ENCODE results near the gene ZBTB47. TPM values are rescaled to one million over a fixed set of nuclear protein-coding genes. Genes with fewer than 3 reads are reported as not detected.

The ZBTB47 gene
- total RNA-seq, 1 donor, result 41.3 TPM

DNA sequence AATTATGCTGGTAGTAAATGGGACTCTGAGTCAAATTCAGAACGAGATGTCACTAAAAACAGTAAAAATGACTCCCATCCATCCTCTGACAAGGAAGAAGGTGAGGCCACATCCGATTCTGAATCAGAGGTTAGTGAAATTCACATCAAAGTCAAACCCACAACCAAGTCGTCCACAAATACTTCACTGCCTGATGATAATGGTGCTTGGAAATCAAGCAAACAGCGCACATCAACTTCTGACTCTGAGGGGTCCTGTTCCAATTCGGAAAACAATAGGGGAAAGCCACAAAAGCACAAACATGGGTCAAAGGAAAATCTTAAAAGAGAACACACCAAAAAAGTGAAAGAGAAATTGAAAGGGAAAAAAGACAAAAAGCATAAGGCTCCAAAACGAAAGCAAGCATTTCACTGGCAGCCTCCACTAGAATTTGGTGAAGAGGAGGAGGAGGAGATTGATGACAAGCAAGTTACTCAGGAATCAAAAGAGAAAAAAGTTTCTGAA, 15.1 kb upstream of the ZBTB47 start:
- TF ChIP-seq, protein P1, sequence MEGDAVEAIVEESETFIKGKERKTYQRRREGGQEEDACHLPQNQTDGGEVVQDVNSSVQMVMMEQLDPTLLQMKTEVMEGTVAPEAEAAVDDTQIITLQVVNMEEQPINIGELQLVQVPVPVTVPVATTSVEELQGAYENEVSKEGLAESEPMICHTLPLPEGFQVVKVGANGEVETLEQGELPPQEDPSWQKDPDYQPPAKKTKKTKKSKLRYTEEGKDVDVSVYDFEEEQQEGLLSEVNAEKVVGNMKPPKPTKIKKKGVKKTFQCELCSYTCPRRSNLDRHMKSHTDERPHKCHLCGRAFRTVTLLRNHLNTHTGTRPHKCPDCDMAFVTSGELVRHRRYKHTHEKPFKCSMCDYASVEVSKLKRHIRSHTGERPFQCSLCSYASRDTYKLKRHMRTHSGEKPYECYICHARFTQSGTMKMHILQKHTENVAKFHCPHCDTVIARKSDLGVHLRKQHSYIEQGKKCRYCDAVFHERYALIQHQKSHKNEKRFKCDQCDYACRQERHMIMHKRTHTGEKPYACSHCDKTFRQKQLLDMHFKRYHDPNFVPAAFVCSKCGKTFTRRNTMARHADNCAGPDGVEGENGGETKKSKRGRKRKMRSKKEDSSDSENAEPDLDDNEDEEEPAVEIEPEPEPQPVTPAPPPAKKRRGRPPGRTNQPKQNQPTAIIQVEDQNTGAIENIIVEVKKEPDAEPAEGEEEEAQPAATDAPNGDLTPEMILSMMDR (IDR thresholded peaks at IDR 0.05; ENCODE audit: extremely low read depth, low read depth, low read length), result no peak
- Histone ChIP-seq H3K4me1 (ENCODE audit: insufficient read depth, low read length) (no peaks in the 10 kb centered on the region), H3K79me2 (ENCODE audit: insufficient read depth, low read length) (peaks cover 40% of the 10 kb centered on the region), H3K36me3 (ENCODE audit: insufficient read depth, low read length) (peaks cover 95% of the 10 kb centered on the region), H3K27me3 (ENCODE audit: insufficient read depth, low read length) (no peaks in the 10 kb centered on the region), H4K20me1 (ENCODE audit: insufficient read depth, low read length) (peaks cover 16% of the 10 kb centered on the region), H3K9me3 (ENCODE audit: low read depth, low read length) (no peaks in the 10 kb centered on the region), H3K27ac (ENCODE audit: low read depth, low read length) (peak overlapping the region; percentile 9), H3K4me2 (ENCODE audit: insufficient read depth, low read length) (peak overlapping the region; percentile 54), H3K4me3 (ENCODE audit: insufficient read depth, low read length) (no peak overlapping the region), H2AFZ (ENCODE audit: low read length) (no peak overlapping the region)
- DNase-seq (ENCODE audit: insufficient read length, low spot score, missing footprints), result peak; percentile 17

GRCh38 chr3:42639192-42639591, 14.3 kb upstream of the ZBTB47 start:
- peaks cover 19% of the 10 kb centered on the region for H4K20me1 ChIP-seq (ENCODE audit: insufficient read depth, low read length)

GRCh38 chr3:42640129-42640528, 13.4 kb upstream of the ZBTB47 start:
- Histone ChIP-seq H3K4me1 (ENCODE audit: insufficient read depth, low read length) (no peaks in the 10 kb centered on the region), H3K4me2 (ENCODE audit: insufficient read depth, low read length) (no peak overlapping the region), H3K79me2 (ENCODE audit: insufficient read depth, low read length) (peaks cover 53% of the 10 kb centered on the region), H3K36me3 (ENCODE audit: insufficient read depth, low read length) (peaks cover 95% of the 10 kb centered on the region), H2AFZ (ENCODE audit: low read length) (no peak overlapping the region), H3K27ac (ENCODE audit: low read depth, low read length) (no peak overlapping the region), H4K20me1 (ENCODE audit: insufficient read depth, low read length) (peaks cover 19% of the 10 kb centered on the region), H3K9me3 (ENCODE audit: low read depth, low read length) (no peaks in the 10 kb centered on the region), H3K27me3 (ENCODE audit: insufficient read depth, low read length) (no peaks in the 10 kb centered on the region), H3K4me3 (ENCODE audit: insufficient read depth, low read length) (no peak overlapping the region)
- DNase-seq (ENCODE audit: insufficient read length, low spot score, missing footprints), result no peak
- TF ChIP-seq, protein P1 (IDR thresholded peaks at IDR 0.05; ENCODE audit: extremely low read depth, low read depth, low read length), result no peak

More at GRCh38 chr3:42639192-42639591, 14.3 kb upstream of the ZBTB47 start:
- TF ChIP-seq, protein P1 (IDR thresholded peaks at IDR 0.05; ENCODE audit: extremely low read depth, low read depth, low read length), result no peak
- Histone ChIP-seq H3K79me2 (ENCODE audit: insufficient read depth, low read length) (peaks cover 45% of the 10 kb centered on the region), H3K27ac (ENCODE audit: low read depth, low read length) (peak overlapping the region; percentile 9), H3K4me1 (ENCODE audit: insufficient read depth, low read length) (no peaks in the 10 kb centered on the region), H2AFZ (ENCODE audit: low read length) (no peak overlapping the region), H3K4me3 (ENCODE audit: insufficient read depth, low read length) (no peak overlapping the region), H3K36me3 (ENCODE audit: insufficient read depth, low read length) (peaks cover 95% of the 10 kb centered on the region), H3K4me2 (ENCODE audit: insufficient read depth, low read length) (no peak overlapping the region), H3K27me3 (ENCODE audit: insufficient read depth, low read length) (no peaks in the 10 kb centered on the region), H3K9me3 (ENCODE audit: low read depth, low read length) (no peaks in the 10 kb centered on the region)
- no peak for DNase-seq (ENCODE audit: insufficient read length, low spot score, missing footprints)

- Histone ChIP-seq H3K79me2 (ENCODE audit: insufficient read depth, low read length) (peaks cover 53% of the 10 kb centered on the region), H2AFZ (ENCODE audit: low read length) (no peak overlapping the region), H3K9me3 (ENCODE audit: low read depth, low read length) (no peaks in the 10 kb centered on the region), H3K4me1 (ENCODE audit: insufficient read depth, low read length) (no peaks in the 10 kb centered on the region), H3K4me2 (ENCODE audit: insufficient read depth, low read length) (no peak overlapping the region), H3K27ac (ENCODE audit: low read depth, low read length) (no peak overlapping the region), H3K27me3 (ENCODE audit: insufficient read depth, low read length) (no peaks in the 10 kb centered on the region), H3K36me3 (ENCODE audit: insufficient read depth, low read length) (peaks cover 95% of the 10 kb centered on the region), H3K4me3 (ENCODE audit: insufficient read depth, low read length) (no peak overlapping the region), H4K20me1 (ENCODE audit: insufficient read depth, low read length) (peaks cover 18% of the 10 kb centered on the region)
- no peak for DNase-seq (ENCODE audit: insufficient read length, low spot score, missing footprints)
- TF ChIP-seq, protein P1 (IDR thresholded peaks at IDR 0.05; ENCODE audit: extremely low read depth, low read depth, low read length), result no peak
Observed at GRCh38 chr3:42640771-42641370, 12.6 kb upstream of the ZBTB47 start.
